ENCODE measurements around the gene POU2F3.

DNA sequence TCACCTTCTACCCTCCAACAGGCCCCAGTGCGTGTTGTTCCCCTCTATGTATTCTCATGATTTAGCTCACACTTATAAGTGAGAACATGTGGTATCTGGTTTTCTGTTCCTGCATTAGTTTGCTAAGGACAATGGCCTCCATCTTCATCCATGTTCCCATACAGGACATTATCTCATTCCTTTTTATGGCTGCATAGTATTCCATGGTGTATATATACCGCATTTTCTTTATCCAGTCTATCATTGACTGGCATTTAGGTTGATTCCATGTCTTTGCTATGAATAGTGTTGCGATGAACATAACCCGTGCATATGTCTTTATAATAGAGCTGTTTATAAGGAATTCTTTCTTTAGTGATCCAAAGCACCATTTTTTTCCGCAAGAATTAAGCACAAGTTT, 56.6 kb downstream of the POU2F3 start:
- TF ChIP-seq, protein P1, sequence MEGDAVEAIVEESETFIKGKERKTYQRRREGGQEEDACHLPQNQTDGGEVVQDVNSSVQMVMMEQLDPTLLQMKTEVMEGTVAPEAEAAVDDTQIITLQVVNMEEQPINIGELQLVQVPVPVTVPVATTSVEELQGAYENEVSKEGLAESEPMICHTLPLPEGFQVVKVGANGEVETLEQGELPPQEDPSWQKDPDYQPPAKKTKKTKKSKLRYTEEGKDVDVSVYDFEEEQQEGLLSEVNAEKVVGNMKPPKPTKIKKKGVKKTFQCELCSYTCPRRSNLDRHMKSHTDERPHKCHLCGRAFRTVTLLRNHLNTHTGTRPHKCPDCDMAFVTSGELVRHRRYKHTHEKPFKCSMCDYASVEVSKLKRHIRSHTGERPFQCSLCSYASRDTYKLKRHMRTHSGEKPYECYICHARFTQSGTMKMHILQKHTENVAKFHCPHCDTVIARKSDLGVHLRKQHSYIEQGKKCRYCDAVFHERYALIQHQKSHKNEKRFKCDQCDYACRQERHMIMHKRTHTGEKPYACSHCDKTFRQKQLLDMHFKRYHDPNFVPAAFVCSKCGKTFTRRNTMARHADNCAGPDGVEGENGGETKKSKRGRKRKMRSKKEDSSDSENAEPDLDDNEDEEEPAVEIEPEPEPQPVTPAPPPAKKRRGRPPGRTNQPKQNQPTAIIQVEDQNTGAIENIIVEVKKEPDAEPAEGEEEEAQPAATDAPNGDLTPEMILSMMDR (IDR thresholded peaks at IDR 0.05), result no peak
- TF ChIP-seq POLR2A (IDR thresholded peaks at IDR 0.05), result no peak

Measured in esophagus squamous epithelium (tissue), 4 donors.